Measurements from ENCODE around the gene ATXN7L1.

ATXN7L1 gene

DNA sequence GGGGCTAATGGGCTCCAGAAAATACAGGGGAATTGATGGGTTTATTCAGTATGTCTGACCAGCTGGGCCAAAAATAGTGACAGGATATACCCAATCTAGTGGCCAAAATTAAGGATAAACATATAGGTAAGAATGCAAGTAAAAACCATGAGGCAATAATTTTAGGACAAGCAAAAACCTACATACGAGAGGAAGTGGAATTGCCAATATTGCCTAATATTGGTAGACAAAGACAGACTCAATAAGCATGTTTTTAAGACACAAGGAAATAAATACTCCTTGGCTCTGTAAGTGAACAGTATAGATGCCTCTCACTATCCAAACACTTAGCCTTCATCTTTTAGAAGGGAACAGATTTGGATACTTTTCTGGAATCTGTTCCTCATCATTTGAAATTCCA lies 51.0 kb downstream of the ATXN7L1 start:
- no peaks in the 10 kb centered on the region for H3K36me3 ChIP-seq (ENCODE audit: control insufficient read depth in 2 of 2, insufficient read depth in 1 of 2, low read length in 2 of 2)
- no peaks in the 10 kb centered on the region for H3K9me3 ChIP-seq (ENCODE audit: control insufficient read depth, insufficient read depth, low read depth, low read length)
- no peak overlapping the region for H3K4me3 ChIP-seq (ENCODE audit: low read depth, low read length)
- H3K4me1 ChIP-seq (ENCODE audit: control insufficient read depth, insufficient read depth, low read length), result peaks cover 2% of the 10 kb centered on the region; the same call in 1 of the 2 replicates
- TF ChIP-seq ZNF521 (tag by site-specific recombination; IDR thresholded peaks at IDR 0.05) (no peak), ZNF76 (tag by site-specific recombination; IDR thresholded peaks at IDR 0.05; ENCODE audit: borderline replicate concordance, low read depth) (no peak), ZNF157 (tag by site-specific recombination; IDR thresholded peaks at IDR 0.05) (no peak), ZNF768 (tag by site-specific recombination; IDR thresholded peaks at IDR 0.05) (no peak), PRDM1 (tag by site-specific recombination; IDR thresholded peaks at IDR 0.05) (no peak), GLI2 (tag by site-specific recombination; IDR thresholded peaks at IDR 0.05; ENCODE audit: borderline replicate concordance, low read depth) (no peak), HOXD13 (CRISPR knock-in tag; IDR thresholded peaks at IDR 0.05; ENCODE audit: borderline replicate concordance) (no peak), YY2 (tag by site-specific recombination; IDR thresholded peaks at IDR 0.05) (no peak), ZNF184 (tag by site-specific recombination; IDR thresholded peaks at IDR 0.05) (no peak), ZNF785 (tag by site-specific recombination; IDR thresholded peaks at IDR 0.05) (no peak), ZNF670 (tag by site-specific recombination; IDR thresholded peaks at IDR 0.05; ENCODE audit: low read depth) (no peak), ZNF132 (tag by site-specific recombination; IDR thresholded peaks at IDR 0.05; ENCODE audit: borderline replicate concordance) (no peak), KLF16 (tag by site-specific recombination; IDR thresholded peaks at IDR 0.05) (no peak), ZBTB21 (tag by site-specific recombination; IDR thresholded peaks at IDR 0.05) (no peak)
- TF ChIP-seq, protein P1, sequence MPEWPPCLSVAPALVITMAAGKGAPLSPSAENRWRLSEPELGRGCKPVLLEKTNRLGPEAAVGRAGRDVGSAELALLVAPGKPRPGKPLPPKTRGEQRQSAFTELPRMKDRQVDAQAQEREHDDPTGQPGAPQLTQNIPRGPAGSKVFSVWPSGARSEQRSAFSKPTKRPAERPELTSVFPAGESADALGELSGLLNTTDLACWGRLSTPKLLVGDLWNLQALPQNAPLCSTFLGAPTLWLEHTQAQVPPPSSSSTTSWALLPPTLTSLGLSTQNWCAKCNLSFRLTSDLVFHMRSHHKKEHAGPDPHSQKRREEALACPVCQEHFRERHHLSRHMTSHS (tag by site-specific recombination; IDR thresholded peaks at IDR 0.05), result no peak
- TF ChIP-seq, protein P2, sequence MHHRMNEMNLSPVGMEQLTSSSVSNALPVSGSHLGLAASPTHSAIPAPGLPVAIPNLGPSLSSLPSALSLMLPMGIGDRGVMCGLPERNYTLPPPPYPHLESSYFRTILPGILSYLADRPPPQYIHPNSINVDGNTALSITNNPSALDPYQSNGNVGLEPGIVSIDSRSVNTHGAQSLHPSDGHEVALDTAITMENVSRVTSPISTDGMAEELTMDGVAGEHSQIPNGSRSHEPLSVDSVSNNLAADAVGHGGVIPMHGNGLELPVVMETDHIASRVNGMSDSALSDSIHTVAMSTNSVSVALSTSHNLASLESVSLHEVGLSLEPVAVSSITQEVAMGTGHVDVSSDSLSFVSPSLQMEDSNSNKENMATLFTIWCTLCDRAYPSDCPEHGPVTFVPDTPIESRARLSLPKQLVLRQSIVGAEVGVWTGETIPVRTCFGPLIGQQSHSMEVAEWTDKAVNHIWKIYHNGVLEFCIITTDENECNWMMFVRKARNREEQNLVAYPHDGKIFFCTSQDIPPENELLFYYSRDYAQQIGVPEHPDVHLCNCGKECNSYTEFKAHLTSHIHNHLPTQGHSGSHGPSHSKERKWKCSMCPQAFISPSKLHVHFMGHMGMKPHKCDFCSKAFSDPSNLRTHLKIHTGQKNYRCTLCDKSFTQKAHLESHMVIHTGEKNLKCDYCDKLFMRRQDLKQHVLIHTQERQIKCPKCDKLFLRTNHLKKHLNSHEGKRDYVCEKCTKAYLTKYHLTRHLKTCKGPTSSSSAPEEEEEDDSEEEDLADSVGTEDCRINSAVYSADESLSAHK (tag by site-specific recombination; IDR thresholded peaks at IDR 0.05), result no peak
- TF ChIP-seq, protein P3, sequence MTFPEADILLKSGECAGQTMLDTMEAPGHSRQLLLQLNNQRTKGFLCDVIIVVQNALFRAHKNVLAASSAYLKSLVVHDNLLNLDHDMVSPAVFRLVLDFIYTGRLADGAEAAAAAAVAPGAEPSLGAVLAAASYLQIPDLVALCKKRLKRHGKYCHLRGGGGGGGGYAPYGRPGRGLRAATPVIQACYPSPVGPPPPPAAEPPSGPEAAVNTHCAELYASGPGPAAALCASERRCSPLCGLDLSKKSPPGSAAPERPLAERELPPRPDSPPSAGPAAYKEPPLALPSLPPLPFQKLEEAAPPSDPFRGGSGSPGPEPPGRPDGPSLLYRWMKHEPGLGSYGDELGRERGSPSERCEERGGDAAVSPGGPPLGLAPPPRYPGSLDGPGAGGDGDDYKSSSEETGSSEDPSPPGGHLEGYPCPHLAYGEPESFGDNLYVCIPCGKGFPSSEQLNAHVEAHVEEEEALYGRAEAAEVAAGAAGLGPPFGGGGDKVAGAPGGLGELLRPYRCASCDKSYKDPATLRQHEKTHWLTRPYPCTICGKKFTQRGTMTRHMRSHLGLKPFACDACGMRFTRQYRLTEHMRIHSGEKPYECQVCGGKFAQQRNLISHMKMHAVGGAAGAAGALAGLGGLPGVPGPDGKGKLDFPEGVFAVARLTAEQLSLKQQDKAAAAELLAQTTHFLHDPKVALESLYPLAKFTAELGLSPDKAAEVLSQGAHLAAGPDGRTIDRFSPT (tag by site-specific recombination; IDR thresholded peaks at IDR 0.05), result no peak
- TF ChIP-seq, protein P4, sequence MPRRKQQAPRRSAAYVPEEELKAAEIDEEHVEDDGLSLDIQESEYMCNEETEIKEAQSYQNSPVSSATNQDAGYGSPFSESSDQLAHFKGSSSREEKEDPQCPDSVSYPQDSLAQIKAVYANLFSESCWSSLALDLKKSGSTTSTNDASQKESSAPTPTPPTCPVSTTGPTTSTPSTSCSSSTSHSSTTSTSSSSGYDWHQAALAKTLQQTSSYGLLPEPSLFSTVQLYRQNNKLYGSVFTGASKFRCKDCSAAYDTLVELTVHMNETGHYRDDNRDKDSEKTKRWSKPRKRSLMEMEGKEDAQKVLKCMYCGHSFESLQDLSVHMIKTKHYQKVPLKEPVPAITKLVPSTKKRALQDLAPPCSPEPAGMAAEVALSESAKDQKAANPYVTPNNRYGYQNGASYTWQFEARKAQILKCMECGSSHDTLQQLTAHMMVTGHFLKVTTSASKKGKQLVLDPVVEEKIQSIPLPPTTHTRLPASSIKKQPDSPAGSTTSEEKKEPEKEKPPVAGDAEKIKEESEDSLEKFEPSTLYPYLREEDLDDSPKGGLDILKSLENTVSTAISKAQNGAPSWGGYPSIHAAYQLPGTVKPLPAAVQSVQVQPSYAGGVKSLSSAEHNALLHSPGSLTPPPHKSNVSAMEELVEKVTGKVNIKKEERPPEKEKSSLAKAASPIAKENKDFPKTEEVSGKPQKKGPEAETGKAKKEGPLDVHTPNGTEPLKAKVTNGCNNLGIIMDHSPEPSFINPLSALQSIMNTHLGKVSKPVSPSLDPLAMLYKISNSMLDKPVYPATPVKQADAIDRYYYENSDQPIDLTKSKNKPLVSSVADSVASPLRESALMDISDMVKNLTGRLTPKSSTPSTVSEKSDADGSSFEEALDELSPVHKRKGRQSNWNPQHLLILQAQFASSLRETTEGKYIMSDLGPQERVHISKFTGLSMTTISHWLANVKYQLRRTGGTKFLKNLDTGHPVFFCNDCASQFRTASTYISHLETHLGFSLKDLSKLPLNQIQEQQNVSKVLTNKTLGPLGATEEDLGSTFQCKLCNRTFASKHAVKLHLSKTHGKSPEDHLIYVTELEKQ (tag by site-specific recombination; IDR thresholded peaks at IDR 0.05; ENCODE audit: borderline replicate concordance), result no peak
- TF ChIP-seq, protein P5, sequence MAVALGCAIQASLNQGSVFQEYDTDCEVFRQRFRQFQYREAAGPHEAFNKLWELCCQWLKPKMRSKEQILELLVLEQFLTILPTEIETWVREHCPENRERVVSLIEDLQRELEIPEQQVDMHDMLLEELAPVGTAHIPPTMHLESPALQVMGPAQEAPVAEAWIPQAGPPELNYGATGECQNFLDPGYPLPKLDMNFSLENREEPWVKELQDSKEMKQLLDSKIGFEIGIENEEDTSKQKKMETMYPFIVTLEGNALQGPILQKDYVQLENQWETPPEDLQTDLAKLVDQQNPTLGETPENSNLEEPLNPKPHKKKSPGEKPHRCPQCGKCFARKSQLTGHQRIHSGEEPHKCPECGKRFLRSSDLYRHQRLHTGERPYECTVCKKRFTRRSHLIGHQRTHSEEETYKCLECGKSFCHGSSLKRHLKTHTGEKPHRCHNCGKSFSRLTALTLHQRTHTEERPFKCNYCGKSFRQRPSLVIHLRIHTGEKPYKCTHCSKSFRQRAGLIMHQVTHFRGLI (tag by site-specific recombination; IDR thresholded peaks at IDR 0.05), result no peak
- TF ChIP-seq, protein P6, sequence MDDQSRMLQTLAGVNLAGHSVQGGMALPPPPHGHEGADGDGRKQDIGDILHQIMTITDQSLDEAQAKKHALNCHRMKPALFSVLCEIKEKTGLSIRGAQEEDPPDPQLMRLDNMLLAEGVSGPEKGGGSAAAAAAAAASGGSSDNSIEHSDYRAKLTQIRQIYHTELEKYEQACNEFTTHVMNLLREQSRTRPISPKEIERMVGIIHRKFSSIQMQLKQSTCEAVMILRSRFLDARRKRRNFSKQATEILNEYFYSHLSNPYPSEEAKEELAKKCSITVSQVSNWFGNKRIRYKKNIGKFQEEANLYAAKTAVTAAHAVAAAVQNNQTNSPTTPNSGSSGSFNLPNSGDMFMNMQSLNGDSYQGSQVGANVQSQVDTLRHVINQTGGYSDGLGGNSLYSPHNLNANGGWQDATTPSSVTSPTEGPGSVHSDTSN (CRISPR knock-in tag; IDR thresholded peaks at IDR 0.05), result no peak
- ChIA-PET CTCF (no interaction called here), POLR2A (no interaction called here)
- H3K27ac ChIP-seq (ENCODE audit: extremely low read depth, low read depth, low read length), result no peak overlapping the region

All from HEK293 (cell line).